GM23338 (cell line): ENCODE results near the gene RP2. TPM values are rescaled to one million over a fixed set of nuclear protein-coding genes. Genes with fewer than 3 reads are reported as not detected.

ENCODE experiments used
- ATAC-seq: fragments of 200-7000 bp; cut with Tn5 transposase; 3 replicates; pipeline ENCODE4 v1.9.1; 2020
- DNase-seq: peaks from one replicate; pipeline ENCODE4 v3.0.0-alpha.2; 2015; ENCODE audit warnings: low spot score
- H2AFZ ChIP-seq: fragments of 200-600 bp; sonication (generic); 2 replicates; pipeline ENCODE4 v1.8.0; 2016; ENCODE audit warnings: antibody characterized with exemption, mild to moderate bottlenecking, moderate library complexity
- H3F3A ChIP-seq: fragments of 200-600 bp; sonication (generic); replicated peaks from 2 replicates; pipeline ENCODE4 v1.8.0; 2017; ENCODE audit warnings: antibody characterized with exemption, mixed run types, low read depth
- H3K27ac ChIP-seq: fragments of 200-600 bp; sonication (generic); 2 replicates; pipeline ENCODE4 v1.6.1; 2016; ENCODE audit warnings: low read depth
- H3K27me3 ChIP-seq: fragments of 200-600 bp; sonication (generic); 2 replicates; pipeline ENCODE4 v1.8.0; 2016; ENCODE audit warnings: mild to moderate bottlenecking, mixed run types, moderate library complexity; ENCODE audit not compliant: insufficient read depth
- H3K36me3 ChIP-seq: fragments of 200-600 bp; sonication (generic); 2 replicates; pipeline ENCODE4 v1.8.0; 2016; ENCODE audit warnings: mild to moderate bottlenecking; ENCODE audit not compliant: insufficient read depth
- H3K4me1 ChIP-seq: fragments of 200-600 bp; sonication (generic); 2 replicates; pipeline ENCODE4 v1.8.0; 2016; ENCODE audit warnings: mild to moderate bottlenecking, moderate library complexity; ENCODE audit not compliant: insufficient read depth
- H3K4me2 ChIP-seq: fragments of 200-600 bp; sonication (generic); 2 replicates; pipeline ENCODE4 v1.7.1; 2017; ENCODE audit warnings: mixed run types
- H3K4me3 ChIP-seq: fragments of 200-600 bp; sonication (generic); 2 replicates; pipeline ENCODE4 v1.6.1; 2016; ENCODE audit warnings: mixed run types
- H3K79me2 ChIP-seq: fragments of 200-600 bp; sonication (generic); replicated peaks from 2 replicates; pipeline ENCODE4 v1.8.0; 2017; ENCODE audit warnings: mild to moderate bottlenecking; ENCODE audit not compliant: insufficient read depth
- H3K9me2 ChIP-seq: fragments of 200-600 bp; sonication (generic); 2 replicates; pipeline ENCODE4 v1.8.0; 2017; ENCODE audit not compliant: insufficient read depth
- H4K20me1 ChIP-seq: fragments of 200-600 bp; sonication (generic); replicated peaks from 2 replicates; pipeline ENCODE4 v1.8.0; 2017; ENCODE audit warnings: mild to moderate bottlenecking; ENCODE audit not compliant: insufficient read depth
- H3K27ac Mint-ChIP-seq: 2 replicates; pipeline ENCODE4 v1.8.0; 2020; ENCODE audit warnings: inconsistent platforms, mild to moderate bottlenecking, moderate library complexity, mixed read lengths
- H3K27me3 Mint-ChIP-seq: 3 replicates; pipeline ENCODE4 v1.8.0; 2022; ENCODE audit warnings: low read depth, mild to moderate bottlenecking, moderate library complexity, mixed read lengths, inconsistent platforms; ENCODE audit not compliant: insufficient read depth, poor library complexity
- H3K36me3 Mint-ChIP-seq: 3 replicates; pipeline ENCODE4 v1.8.0; 2021; ENCODE audit warnings: low read depth, mild to moderate bottlenecking, inconsistent platforms, moderate library complexity, mixed read lengths
- H3K4me1 Mint-ChIP-seq: 3 replicates; pipeline ENCODE4 v1.8.0; 2020; ENCODE audit warnings: mild to moderate bottlenecking, inconsistent platforms, mixed read lengths
- H3K4me3 Mint-ChIP-seq: 3 replicates; pipeline ENCODE4 v1.8.0; 2021; ENCODE audit warnings: moderate library complexity, mild to moderate bottlenecking, inconsistent platforms, mixed read lengths
- H3K9me3 Mint-ChIP-seq: 3 replicates; pipeline ENCODE4 v1.8.0; 2020; ENCODE audit warnings: moderate library complexity, mild to moderate bottlenecking, inconsistent platforms, mixed read lengths
- CREB1 ChIP-seq: fragments of 250-450 bp; sonication (Bioruptor Pico); IDR thresholded peaks from 2 replicates; pipeline ENCODE4 v1.5.0; 2020; ENCODE audit warnings: low read depth, mild to moderate bottlenecking, moderate library complexity
- EZH2phosphoT487 ChIP-seq: fragments of 200-600 bp; sonication (generic); IDR thresholded peaks from one replicate; pipeline ENCODE4 v1.8.1; 2018; ENCODE audit warnings: antibody characterized with exemption; ENCODE audit not compliant: unreplicated experiment
- NANOG ChIP-seq: IDR thresholded peaks from 2 replicates; pipeline ENCODE4 v1.6.1; 2016; ENCODE audit warnings: antibody characterized with exemption, borderline replicate concordance
- POLR2AphosphoS5 ChIP-seq: IDR thresholded peaks from 2 replicates; pipeline ENCODE4 v1.6.1; 2016; ENCODE audit warnings: antibody characterized with exemption, low read depth
- ZNF331 ChIP-seq: fragments of 250-450 bp; sonication (Bioruptor Pico); IDR thresholded peaks from 2 replicates; pipeline ENCODE4 v1.5.0; 2020; ENCODE audit warnings: low read depth, mild to moderate bottlenecking, moderate library complexity
- polyA plus RNA-seq: library from polyadenylated mRNA; unstranded; fragments of >200 nt; fragmentation: Nextera tagmentation; extraction: Ambion mirVana; gene quantifications from 2 replicates; pipeline ENCODE4 v1.2.1, GENCODE V29; 2016
- total RNA-seq: library from RNA; depleted of rRNA; stranded (reverse); fragments of >200 nt; shearing (Covaris generic); gene quantifications from 2 replicates; pipeline ENCODE4 v1.2.3, GENCODE V29; 2014
- TF ChIP-seq, protein P1 (sequence below), 2 experiments: fragments of 200-600 bp in 1 of 2; sonication (generic) in 1 of 2; conservative IDR thresholded peaks; 2 replicates each; pipeline versions ENCODE4 v1.5.1 to v1.6.1; 2016 to 2017; ENCODE audit warnings: antibody characterized with exemption in 2 of 2, low read depth in 2 of 2, mild to moderate bottlenecking in 2 of 2, moderate library complexity in 1 of 2
- TF ChIP-seq, protein P2 (sequence below): IDR thresholded peaks from 2 replicates; pipeline ENCODE4 v1.6.1; 2016; ENCODE audit warnings: antibody characterized with exemption
- TF ChIP-seq, protein P3 (sequence below): fragments of 250-450 bp; sonication (Bioruptor Pico); IDR thresholded peaks from 2 replicates; pipeline ENCODE4 v1.5.0; 2020; ENCODE audit warnings: mild to moderate bottlenecking, moderate library complexity

The RP2 gene
- total and polyA plus RNA-seq, 2 experiments from 2014 or later = 4.5 to 12.1 TPM

DNA sequence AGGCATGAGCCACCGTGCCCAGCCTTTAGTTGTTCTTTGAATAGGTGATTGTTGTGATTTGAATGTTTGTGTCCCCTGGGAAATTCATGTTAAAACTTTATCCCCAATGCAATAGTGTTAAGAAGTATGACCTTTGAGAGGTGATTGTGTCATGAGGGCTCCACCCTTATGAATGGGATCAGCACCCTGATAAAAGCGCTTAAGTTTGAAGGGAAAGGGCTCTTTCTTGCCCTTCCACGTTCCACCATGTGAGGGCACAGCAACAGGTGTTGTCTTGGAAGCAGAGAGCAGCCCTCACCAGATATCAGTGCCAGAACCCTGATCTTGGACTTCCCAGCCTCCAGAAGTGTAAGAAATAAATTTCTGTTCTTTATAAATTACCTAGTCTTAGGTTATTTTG, 33.7 kb upstream of the RP2 start:
- Mint-ChIP-seq H3K4me3 (no peak overlapping the region), H3K27ac (no peak overlapping the region), H3K27me3 (no peaks in the 10 kb centered on the region), H3K9me3 (peaks cover 4% of the 10 kb centered on the region; the same call in 2 of the 3 replicates), H3K36me3 (0 out of 3 replicates have a peak, but pooled peaks cover 2% of the 10 kb centered on the region), H3K4me1 (no peaks in the 10 kb centered on the region)
- ATAC-seq (peak; percentile 62), DNase-seq (peak; percentile 37)
- H4K20me1 ChIP-seq = no peaks in the 10 kb centered on the region
- no peak overlapping the region for H3K4me2 ChIP-seq
- no peak overlapping the region for H3K4me3 ChIP-seq
- TF ChIP-seq POLR2AphosphoS5 (no peak), EZH2phosphoT487 (no peak)
- TF ChIP-seq, protein P1, sequence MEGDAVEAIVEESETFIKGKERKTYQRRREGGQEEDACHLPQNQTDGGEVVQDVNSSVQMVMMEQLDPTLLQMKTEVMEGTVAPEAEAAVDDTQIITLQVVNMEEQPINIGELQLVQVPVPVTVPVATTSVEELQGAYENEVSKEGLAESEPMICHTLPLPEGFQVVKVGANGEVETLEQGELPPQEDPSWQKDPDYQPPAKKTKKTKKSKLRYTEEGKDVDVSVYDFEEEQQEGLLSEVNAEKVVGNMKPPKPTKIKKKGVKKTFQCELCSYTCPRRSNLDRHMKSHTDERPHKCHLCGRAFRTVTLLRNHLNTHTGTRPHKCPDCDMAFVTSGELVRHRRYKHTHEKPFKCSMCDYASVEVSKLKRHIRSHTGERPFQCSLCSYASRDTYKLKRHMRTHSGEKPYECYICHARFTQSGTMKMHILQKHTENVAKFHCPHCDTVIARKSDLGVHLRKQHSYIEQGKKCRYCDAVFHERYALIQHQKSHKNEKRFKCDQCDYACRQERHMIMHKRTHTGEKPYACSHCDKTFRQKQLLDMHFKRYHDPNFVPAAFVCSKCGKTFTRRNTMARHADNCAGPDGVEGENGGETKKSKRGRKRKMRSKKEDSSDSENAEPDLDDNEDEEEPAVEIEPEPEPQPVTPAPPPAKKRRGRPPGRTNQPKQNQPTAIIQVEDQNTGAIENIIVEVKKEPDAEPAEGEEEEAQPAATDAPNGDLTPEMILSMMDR (conservative IDR thresholded peaks at IDR 0.05; ENCODE audit: low read depth in 2 of 2) = peak; percentile 32 to 54; a peak in 3 of 4 replicates
- TF ChIP-seq, protein P2, sequence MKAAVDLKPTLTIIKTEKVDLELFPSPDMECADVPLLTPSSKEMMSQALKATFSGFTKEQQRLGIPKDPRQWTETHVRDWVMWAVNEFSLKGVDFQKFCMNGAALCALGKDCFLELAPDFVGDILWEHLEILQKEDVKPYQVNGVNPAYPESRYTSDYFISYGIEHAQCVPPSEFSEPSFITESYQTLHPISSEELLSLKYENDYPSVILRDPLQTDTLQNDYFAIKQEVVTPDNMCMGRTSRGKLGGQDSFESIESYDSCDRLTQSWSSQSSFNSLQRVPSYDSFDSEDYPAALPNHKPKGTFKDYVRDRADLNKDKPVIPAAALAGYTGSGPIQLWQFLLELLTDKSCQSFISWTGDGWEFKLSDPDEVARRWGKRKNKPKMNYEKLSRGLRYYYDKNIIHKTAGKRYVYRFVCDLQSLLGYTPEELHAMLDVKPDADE = no peak
- H3F3A ChIP-seq = no peaks in the 10 kb centered on the region
- no peaks in the 10 kb centered on the region for H3K79me2 ChIP-seq
- no peaks in the 10 kb centered on the region for H3K4me1 ChIP-seq
- H3K9me2 ChIP-seq = no peaks in the 10 kb centered on the region
- no peak overlapping the region for H2AFZ ChIP-seq
- H3K27me3 ChIP-seq = no peaks in the 10 kb centered on the region
- H3K36me3 ChIP-seq = no peaks in the 10 kb centered on the region
- H3K27ac ChIP-seq = no peak overlapping the region

DNA sequence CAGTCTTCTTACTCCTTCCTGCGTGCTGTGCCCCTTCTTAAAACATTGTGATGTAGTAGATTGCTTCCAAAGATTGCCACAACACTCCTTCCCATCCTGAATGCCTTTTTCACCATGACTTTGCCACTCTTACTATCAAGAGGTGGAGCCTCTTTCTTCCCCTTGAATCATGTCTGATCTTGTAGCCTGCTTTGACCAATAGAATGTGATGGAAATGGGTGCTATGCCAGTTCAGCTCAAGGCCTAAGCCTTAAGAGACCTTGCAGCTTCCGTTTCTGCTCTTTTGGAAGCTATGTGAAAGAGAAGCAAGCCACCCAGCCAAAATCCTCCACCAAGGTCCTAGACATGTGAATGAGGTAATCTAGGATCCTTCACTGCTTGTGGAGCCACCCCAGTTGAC, 31.6 kb upstream of the RP2 start:
- no peaks in the 10 kb centered on the region for H3K9me2 ChIP-seq
- no peak overlapping the region for H3K27ac ChIP-seq
- ATAC-seq (no peak), DNase-seq (no peak)
- H3K4me1 Mint-ChIP-seq = no peaks in the 10 kb centered on the region
- no peaks in the 10 kb centered on the region for H3K36me3 ChIP-seq
- H2AFZ ChIP-seq = no peak overlapping the region
- H3K79me2 ChIP-seq = no peaks in the 10 kb centered on the region
- no peaks in the 10 kb centered on the region for H3F3A ChIP-seq
- no peaks in the 10 kb centered on the region for H4K20me1 ChIP-seq
- H3K4me1 ChIP-seq = no peaks in the 10 kb centered on the region
- 0 out of 3 replicates have a peak, but pooled peaks cover 2% of the 10 kb centered on the region for H3K36me3 Mint-ChIP-seq
- H3K4me3 Mint-ChIP-seq = no peak overlapping the region
- H3K27me3 Mint-ChIP-seq = peaks cover 3% of the 10 kb centered on the region
- H3K27me3 ChIP-seq = no peaks in the 10 kb centered on the region
- no peak overlapping the region for H3K4me3 ChIP-seq
- no peak overlapping the region for H3K4me2 ChIP-seq
- H3K27ac Mint-ChIP-seq = no peak overlapping the region
- H3K9me3 Mint-ChIP-seq = peaks cover 4% of the 10 kb centered on the region; the same call in 2 of the 3 replicates
- no peak for TF ChIP-seq NANOG
- TF ChIP-seq CREB1 (CRISPR knock-in tag) = no peak
- TF ChIP-seq, protein P3, sequence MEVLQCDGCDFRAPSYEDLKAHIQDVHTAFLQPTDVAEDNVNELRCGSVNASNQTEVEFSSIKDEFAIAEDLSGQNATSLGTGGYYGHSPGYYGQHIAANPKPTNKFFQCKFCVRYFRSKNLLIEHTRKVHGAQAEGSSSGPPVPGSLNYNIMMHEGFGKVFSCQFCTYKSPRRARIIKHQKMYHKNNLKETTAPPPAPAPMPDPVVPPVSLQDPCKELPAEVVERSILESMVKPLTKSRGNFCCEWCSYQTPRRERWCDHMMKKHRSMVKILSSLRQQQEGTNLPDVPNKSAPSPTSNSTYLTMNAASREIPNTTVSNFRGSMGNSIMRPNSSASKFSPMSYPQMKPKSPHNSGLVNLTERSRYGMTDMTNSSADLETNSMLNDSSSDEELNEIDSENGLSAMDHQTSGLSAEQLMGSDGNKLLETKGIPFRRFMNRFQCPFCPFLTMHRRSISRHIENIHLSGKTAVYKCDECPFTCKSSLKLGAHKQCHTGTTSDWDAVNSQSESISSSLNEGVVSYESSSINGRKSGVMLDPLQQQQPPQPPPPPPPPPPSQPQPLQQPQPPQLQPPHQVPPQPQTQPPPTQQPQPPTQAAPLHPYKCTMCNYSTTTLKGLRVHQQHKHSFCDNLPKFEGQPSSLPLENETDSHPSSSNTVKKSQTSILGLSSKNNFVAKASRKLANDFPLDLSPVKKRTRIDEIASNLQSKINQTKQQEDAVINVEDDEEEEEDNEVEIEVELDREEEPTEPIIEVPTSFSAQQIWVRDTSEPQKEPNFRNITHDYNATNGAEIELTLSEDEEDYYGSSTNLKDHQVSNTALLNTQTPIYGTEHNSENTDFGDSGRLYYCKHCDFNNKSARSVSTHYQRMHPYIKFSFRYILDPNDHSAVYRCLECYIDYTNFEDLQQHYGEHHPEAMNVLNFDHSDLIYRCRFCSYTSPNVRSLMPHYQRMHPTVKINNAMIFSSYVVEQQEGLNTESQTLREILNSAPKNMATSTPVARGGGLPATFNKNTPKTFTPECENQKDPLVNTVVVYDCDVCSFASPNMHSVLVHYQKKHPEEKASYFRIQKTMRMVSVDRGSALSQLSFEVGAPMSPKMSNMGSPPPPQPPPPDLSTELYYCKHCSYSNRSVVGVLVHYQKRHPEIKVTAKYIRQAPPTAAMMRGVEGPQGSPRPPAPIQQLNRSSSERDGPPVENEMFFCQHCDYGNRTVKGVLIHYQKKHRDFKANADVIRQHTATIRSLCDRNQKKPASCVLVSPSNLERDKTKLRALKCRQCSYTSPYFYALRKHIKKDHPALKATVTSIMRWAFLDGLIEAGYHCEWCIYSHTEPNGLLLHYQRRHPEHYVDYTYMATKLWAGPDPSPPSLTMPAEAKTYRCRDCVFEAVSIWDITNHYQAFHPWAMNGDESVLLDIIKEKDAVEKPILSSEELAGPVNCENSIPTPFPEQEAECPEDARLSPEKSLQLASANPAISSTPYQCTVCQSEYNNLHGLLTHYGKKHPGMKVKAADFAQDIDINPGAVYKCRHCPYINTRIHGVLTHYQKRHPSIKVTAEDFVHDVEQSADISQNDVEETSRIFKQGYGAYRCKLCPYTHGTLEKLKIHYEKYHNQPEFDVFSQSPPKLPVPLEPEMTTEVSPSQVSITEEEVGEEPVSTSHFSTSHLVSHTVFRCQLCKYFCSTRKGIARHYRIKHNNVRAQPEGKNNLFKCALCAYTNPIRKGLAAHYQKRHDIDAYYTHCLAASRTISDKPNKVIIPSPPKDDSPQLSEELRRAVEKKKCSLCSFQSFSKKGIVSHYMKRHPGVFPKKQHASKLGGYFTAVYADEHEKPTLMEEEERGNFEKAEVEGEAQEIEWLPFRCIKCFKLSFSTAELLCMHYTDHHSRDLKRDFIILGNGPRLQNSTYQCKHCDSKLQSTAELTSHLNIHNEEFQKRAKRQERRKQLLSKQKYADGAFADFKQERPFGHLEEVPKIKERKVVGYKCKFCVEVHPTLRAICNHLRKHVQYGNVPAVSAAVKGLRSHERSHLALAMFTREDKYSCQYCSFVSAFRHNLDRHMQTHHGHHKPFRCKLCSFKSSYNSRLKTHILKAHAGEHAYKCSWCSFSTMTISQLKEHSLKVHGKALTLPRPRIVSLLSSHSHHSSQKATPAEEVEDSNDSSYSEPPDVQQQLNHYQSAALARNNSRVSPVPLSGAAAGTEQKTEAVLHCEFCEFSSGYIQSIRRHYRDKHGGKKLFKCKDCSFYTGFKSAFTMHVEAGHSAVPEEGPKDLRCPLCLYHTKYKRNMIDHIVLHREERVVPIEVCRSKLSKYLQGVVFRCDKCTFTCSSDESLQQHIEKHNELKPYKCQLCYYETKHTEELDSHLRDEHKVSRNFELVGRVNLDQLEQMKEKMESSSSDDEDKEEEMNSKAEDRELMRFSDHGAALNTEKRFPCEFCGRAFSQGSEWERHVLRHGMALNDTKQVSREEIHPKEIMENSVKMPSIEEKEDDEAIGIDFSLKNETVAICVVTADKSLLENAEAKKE (CRISPR knock-in tag) = no peak
- TF ChIP-seq ZNF331 (CRISPR knock-in tag) = no peak
